ENCODE results near the gene RNU6-7.

RNU6-7 gene

DNA sequence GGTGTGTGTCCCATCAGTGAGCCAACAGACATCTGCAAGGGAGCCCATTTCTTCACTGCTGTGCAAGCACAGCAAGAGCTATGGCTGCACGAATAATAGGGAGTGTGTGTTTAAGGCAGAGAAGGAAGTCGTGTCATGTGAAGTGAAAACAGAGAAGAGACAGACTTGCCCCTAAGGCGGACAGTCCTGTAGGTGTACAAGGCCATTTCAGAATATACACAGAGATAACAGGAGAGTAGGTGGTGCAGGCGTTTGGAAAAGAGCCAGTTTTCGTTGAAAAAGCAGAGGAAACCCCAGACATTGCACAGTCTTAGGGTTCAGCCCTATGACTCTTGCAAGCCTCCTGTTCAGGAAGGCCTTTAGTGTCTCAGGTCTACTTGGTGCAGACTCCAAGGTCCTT is 47.5 kb downstream of the RNU6-7 start:
- H3K4me3 ChIP-seq (ENCODE audit: low read depth, low read length): no peak overlapping the region
- DNase-seq (ENCODE audit: low read depth, low spot score): no peak
- no peak for TF ChIP-seq CTCF (IDR thresholded peaks at IDR 0.05; ENCODE audit: low read depth, low read length)
- in situ Hi-C loops (cut with HindIII; ENCODE audit: low sequenced_read_pairs): no loop called here

DNA sequence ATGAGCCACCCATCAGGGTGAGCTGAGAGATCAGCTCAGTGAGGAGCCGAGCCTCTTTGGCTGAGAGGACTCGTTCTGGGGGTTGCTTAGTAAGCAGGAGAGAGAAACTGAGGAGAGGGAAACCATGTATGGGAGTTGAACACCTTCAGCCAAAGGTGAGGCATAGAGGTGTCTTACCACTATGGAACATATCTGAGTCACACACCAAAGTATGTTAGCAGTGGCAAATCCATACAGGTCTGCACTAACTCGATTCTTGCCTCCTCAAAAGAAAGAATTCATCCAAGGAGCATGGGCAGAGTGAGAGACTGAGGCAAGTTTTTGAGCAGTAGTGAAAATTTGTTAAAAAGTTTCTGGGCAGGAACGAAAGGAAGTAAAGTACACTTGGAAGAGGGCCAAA is 47.9 kb downstream of the RNU6-7 start:
- DNase-seq (ENCODE audit: low read depth, low spot score): no peak
- no peak for TF ChIP-seq CTCF (IDR thresholded peaks at IDR 0.05; ENCODE audit: low read depth, low read length)
- no peak overlapping the region for H3K4me3 ChIP-seq (ENCODE audit: low read depth, low read length)
- in situ Hi-C loops (cut with HindIII; ENCODE audit: low sequenced_read_pairs): no loop called here

GRCh38 chr14:32250681-32251080 is 48.8 kb downstream of the RNU6-7 start:
- in situ Hi-C loops (cut with HindIII; ENCODE audit: low sequenced_read_pairs): no loop called here
- DNase-seq (ENCODE audit: low read depth, low spot score): no peak
- TF ChIP-seq CTCF (IDR thresholded peaks at IDR 0.05; ENCODE audit: low read depth, low read length): no peak
- no peak overlapping the region for H3K4me3 ChIP-seq (ENCODE audit: low read depth, low read length)

DNA sequence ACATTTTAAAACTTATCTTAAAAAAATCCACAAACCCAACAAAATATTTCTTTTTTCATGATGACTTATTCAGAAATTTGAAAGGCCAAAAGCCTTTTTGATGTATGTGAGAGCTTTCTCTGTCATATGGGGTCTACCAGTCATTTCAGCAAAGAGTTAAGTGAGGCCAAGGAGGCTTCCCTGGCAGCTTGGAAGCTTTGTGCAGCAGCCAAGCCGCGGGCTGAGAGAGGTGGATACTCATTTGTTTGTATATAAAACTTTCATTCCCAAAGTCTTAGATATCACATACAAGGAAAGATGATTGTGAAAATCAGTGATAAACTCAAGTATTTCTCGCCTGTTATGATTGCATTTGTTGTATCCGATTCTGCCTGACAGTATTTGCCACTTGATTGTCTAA is 49.7 kb downstream of the RNU6-7 start:
- TF ChIP-seq CTCF (IDR thresholded peaks at IDR 0.05; ENCODE audit: low read depth, low read length): no peak
- no peak overlapping the region for H3K4me3 ChIP-seq (ENCODE audit: low read depth, low read length)
- DNase-seq (ENCODE audit: low read depth, low spot score): no peak
- in situ Hi-C loops (cut with HindIII; ENCODE audit: low sequenced_read_pairs): no loop called here
